GM12878 (cell line): ENCODE measurements around the gene GALNTL6.

Experiments used
- CEBPB ChIP-seq, 2 experiments: fragments of 150-350 bp in 1 of 2; IDR thresholded peaks; 2 replicates each; pipeline ENCODE4 v1.6.1; 2012 to 2014; ENCODE audit warnings: low read depth in 2 of 2, low read length in 2 of 2, borderline replicate concordance in 1 of 2, inconsistent platforms in 1 of 2
- MYC ChIP-seq: IDR thresholded peaks from 2 replicates; pipeline ENCODE4 v1.6.1; 2011; ENCODE audit warnings: mild to moderate bottlenecking, low read length, moderate library complexity, inconsistent platforms; ENCODE audit not compliant: insufficient read depth, insufficient replicate concordance, insufficient read length, severe bottlenecking
- NRF1 ChIP-seq: conservative IDR thresholded peaks from 2 replicates; pipeline ENCODE4 v1.6.1; 2011; ENCODE audit warnings: mild to moderate bottlenecking, low read depth, low read length, improper control_type of control experiment
- POLR2A ChIP-seq: IDR thresholded peaks from 2 replicates; pipeline ENCODE4 v1.6.1; 2011; ENCODE audit warnings: low read depth, mild to moderate bottlenecking, low read length
- TF ChIP-seq, protein P1 (sequence below), 3 experiments: IDR thresholded peaks in 2 of 3; conservative IDR thresholded peaks in 1 of 3; 2 replicates each; pipeline ENCODE4 v1.5.1; 2011; ENCODE audit warnings: low read depth in 3 of 3, low read length in 3 of 3, mild to moderate bottlenecking in 3 of 3, control low read depth in 2 of 3, moderate library complexity in 2 of 3, inconsistent platforms in 1 of 3, mixed read lengths in 1 of 3; ENCODE audit not compliant: control insufficient read depth in 2 of 3, insufficient read depth in 1 of 3; ENCODE audit errors: extremely low read depth in 1 of 3
- TF ChIP-seq, protein P2 (sequence below): IDR thresholded peaks from 2 replicates; pipeline ENCODE4 v1.6.1; 2011; ENCODE audit warnings: borderline replicate concordance, low read depth, mild to moderate bottlenecking, moderate library complexity, low read length; ENCODE audit not compliant: insufficient read depth, poor library complexity, severe bottlenecking
- TF ChIP-seq, protein P3 (sequence below): IDR thresholded peaks from 2 replicates; pipeline ENCODE4 v1.6.1; 2011; ENCODE audit warnings: low read depth, mild to moderate bottlenecking, low read length, moderate library complexity, borderline replicate concordance; ENCODE audit errors: extremely low read depth

DNA sequence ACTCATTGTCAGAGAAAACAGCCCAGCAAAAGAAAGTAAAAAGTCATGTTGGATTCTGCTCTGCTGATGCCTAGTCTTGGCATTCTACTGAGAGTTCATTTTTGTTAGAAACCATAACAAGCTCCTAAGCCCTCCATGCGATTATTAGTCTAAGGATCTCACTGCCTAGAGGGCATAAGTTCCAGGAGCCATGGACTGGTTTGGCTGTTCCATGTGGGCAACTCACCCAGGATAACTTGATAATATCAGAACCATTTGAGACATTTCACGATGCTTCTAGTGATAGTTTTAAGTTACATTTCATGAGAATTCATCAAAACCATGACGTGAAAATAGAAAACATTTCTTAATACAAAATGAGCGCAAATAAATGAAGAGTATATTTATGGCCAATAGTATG, 978.6 kb downstream of the GALNTL6 start:
- TF ChIP-seq, protein P1, sequence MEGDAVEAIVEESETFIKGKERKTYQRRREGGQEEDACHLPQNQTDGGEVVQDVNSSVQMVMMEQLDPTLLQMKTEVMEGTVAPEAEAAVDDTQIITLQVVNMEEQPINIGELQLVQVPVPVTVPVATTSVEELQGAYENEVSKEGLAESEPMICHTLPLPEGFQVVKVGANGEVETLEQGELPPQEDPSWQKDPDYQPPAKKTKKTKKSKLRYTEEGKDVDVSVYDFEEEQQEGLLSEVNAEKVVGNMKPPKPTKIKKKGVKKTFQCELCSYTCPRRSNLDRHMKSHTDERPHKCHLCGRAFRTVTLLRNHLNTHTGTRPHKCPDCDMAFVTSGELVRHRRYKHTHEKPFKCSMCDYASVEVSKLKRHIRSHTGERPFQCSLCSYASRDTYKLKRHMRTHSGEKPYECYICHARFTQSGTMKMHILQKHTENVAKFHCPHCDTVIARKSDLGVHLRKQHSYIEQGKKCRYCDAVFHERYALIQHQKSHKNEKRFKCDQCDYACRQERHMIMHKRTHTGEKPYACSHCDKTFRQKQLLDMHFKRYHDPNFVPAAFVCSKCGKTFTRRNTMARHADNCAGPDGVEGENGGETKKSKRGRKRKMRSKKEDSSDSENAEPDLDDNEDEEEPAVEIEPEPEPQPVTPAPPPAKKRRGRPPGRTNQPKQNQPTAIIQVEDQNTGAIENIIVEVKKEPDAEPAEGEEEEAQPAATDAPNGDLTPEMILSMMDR (IDR thresholded peaks at IDR 0.05 in 2 of 3, conservative IDR thresholded peaks at IDR 0.05 in 1 of 3; ENCODE audit: control insufficient read depth in 2 of 3, extremely low read depth in 1 of 3, insufficient read depth in 1 of 3, low read depth in 3 of 3, low read length in 3 of 3): no peak
- TF ChIP-seq, protein P2, sequence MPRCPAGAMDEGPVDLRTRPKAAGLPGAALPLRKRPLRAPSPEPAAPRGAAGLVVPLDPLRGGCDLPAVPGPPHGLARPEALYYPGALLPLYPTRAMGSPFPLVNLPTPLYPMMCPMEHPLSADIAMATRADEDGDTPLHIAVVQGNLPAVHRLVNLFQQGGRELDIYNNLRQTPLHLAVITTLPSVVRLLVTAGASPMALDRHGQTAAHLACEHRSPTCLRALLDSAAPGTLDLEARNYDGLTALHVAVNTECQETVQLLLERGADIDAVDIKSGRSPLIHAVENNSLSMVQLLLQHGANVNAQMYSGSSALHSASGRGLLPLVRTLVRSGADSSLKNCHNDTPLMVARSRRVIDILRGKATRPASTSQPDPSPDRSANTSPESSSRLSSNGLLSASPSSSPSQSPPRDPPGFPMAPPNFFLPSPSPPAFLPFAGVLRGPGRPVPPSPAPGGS: no peak
- no peak for TF ChIP-seq NRF1
- no peak for TF ChIP-seq MYC
- no peak for TF ChIP-seq POLR2A
- TF ChIP-seq, protein P3, sequence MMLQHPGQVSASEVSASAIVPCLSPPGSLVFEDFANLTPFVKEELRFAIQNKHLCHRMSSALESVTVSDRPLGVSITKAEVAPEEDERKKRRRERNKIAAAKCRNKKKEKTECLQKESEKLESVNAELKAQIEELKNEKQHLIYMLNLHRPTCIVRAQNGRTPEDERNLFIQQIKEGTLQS: no peak
- TF ChIP-seq CEBPB (IDR thresholded peaks at IDR 0.05; ENCODE audit: borderline replicate concordance in 1 of 2, low read depth in 2 of 2, low read length in 2 of 2): no peak
